ENCODE data around the gene PPP3CA.
"Not testable (repeated sequence)": the region's sequence is repeated elsewhere in the genome, so short reads cannot be mapped to it uniquely, and the experiment has no call there.

PPP3CA gene

DNA sequence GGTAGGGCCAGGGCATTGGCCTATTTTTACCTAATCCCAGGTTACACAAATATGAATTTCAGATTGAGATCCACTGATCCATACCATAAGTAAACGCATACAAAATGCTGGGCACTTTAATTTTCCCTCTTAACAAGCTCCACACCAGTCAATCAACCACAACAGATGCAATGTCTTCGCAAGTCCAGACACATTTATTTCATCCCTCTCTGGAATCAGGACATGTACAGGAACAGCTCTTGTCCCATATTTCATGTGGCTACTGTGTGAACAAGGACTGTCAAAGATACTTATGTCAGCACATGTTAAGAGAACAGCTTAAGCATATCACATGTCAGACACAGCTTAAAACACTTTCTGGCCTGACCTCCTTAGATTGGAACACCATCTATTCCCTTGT is 145.9 kb downstream of the PPP3CA start:
- DNase-seq = no peak

DNA sequence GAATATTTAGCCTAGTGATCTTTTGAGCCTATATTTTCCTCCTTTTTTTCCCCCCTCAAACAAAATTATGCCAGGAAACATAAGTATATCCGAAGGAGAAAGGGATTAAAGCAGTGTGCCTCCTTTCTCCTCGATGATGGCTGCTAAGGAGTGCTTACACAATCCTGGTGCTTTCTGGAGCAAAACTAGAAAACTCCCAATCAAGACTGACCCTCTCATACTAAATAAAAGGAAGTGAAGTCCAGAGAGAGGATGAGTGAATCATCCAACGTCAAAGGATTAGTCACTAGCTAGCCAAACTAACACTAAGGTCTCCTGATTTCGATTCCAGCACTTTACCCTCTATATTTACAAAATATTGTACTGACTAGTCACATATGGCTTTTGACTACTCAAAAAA is 146.8 kb downstream of the PPP3CA start:
- DNase-seq = no peak

DNA sequence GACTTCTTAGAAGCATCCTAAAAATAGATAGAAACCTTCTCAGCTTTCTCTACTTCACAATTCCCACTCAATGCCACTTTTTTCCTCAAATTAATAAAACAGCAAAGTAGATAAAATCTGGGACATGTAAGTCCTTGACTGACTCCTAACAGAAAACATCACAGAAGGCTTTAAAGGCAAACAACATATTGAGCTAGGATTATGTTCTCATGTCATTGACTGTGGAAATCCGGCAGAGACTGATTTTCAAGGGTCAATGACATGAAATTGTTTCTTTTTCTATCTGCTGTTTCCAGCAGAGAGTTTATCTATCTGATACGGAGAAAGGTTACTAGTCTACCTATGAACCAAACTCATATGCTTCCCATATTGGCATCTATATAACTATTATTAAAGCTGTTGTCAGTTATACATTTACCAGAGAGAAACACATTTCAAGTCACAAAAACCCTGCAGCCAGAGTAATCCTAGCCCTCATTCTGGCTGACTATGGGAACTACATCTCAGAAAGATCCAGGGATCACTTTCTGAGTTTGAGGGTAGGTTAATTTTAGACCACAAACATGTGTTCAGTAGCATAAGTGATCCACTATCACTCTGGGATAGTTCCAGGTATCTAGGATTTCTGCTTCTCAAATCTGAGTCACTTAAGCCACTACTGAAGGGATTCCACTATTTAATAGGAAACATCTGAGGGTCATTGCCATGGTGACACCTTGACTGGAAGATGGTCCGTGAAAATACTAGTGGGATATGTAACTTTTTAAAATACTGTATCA is 147.6 kb downstream of the PPP3CA start:
- DNase-seq = no peak

DNA sequence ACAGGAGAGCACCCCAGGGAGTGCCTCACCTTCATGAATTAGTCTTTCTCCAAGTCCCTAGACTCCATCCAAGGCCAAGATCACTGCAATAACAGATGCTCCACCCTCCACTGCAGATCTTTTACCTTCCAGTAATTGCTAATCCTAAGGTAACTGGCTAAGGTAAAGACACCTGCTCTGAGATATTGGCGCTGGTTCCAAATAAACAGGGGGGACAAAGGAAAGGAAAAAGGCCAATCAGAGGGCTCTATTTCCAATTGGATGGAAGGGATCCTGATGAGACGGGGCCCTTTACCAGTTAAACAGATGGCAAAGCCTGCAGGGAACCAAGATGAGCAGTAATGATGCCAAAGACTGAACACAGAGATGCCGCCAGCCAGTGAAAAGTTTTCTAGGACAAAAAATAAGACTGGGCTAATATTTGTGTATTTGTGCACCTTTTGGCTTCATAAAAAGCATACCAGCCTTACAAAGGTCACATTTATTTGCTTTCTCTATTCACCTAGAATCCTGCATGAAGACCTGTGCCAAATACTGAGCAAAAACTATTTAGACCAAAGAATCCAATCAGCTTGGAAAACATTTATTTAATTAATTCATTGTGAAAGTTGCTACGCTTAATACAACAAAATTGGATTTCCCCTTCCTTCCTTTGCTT is 148.5 kb downstream of the PPP3CA start:
- DNase-seq = no peak

DNA sequence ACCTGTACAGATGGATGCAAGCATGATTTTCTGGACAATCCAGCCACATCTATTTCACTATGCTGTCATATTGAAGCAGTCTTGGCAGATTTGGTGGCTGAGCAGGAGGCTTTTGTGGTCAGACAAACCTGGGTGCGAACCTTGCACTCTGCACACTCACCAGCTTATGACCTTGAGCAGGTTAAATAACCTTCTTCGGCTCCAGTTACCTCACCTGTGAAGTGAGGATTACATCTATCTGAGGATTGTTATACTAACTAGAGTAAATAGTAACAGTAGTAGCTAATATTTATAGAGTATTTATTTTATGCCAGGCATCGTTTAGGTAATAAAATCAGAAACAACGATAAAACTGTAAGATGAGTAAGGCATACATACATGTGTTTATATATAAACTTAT is 150.0 kb downstream of the PPP3CA start:
- no peak for DNase-seq

DNA sequence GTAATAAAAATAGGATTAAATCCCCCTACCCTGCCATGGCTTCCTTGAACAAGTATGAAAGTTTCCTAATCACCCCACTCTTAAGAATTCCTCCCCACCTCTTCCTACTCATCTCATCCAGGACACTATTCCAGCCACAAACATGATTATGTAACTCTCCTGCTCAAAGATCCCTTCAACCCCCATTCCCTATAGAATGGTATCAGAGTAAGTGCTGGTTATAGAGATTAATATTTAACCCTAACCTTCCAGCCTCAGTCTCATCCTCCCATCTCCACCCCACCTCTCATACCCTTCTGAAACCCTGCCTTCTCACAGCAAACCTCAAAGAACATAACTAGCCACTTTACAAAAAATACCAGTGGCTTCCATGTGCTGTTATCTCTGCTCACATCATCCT is 155.1 kb downstream of the PPP3CA start:
- no peak for DNase-seq

DNA sequence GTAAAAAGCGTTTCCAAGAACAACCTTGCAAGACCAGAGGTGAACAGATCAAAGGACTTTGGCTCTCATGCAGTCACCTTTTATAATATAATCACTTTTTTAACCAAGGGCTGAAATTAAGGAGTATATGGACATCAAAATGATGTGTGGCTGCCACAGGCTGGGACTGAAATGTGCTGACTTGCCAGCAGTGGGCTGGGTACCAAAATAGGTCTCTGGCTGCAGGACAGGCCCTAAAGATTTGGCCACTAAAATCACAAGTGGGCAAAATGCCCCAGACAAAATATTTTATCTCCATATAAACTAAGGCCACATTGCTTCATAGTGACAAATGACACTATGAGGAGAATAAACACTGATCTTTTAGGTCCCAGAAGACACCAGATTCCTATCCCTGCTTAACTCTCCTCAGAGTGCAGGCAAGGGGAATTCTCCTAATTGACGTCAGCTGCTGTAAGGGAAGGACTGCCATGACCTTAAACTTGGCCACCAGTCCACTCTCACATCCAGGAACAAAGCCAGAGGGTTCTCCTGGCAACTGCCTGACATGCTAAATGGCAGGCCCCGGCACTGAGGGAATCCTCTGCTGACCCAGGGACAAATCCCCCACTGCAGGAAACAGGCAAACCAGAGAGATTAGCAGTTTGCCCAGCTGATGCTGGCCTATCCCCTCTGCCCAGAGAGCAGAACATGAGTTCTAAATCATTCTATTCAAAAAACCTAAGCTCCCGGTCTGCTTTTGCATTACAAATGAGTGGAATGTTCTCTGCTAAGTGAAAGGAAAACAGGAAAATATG is 155.8 kb downstream of the PPP3CA start:
- DNase-seq = no peak

DNA sequence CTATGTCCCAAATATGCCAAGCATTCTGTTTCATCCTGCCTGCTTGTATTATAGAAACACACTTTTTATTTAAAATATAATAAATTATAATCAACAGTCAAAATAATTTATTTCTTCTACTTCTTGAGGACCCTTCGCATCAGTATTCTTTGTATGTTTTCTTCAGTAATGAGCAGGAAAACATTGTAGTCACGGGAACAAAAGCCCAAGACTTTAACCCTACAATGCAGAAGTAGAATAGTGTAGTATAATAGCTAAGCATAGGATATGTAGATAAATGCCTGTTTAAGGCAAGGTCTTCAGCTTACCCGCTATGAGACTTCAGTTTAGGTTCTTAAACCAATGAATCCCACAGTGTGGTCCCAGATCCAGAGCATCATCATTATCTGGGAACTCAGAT is 156.6 kb downstream of the PPP3CA start:
- DNase-seq = no peak

DNA sequence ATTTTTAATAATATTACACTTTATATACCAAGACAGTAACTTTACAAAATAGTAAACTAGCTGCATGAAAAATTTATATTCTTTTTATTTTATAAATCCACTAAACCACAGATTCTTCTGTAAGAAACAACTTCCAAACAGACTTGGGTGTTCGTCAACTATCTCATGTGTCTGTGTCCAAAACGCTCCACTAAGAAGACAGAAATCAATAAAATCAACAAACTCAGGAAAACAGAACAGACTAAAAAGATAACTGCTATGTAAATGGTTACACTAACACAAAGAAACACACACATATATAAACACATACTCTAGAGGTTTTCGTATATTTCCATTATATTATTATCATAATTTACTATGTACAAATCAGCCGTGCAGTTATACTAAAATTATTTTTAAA is 158.4 kb downstream of the PPP3CA start:
- DNase-seq = no peak

DNA sequence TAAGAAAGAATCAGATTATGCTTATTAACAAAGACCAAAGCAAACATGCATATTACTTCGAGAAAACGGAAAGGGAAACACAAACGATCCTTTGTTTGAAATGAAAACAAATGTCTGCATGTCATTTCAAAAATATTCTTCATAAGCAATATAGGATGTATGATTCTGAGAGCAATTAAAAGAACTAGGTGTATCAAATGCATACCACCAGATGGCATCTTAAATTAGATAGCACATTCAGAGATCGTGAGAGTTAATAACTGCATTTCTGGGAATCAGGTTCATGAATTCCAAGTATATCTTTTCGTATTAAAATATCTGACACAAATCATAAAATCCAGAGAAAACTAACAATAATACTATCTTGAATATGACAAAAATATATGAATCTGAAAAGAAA is 159.5 kb downstream of the PPP3CA start:
- no peak for DNase-seq

DNA sequence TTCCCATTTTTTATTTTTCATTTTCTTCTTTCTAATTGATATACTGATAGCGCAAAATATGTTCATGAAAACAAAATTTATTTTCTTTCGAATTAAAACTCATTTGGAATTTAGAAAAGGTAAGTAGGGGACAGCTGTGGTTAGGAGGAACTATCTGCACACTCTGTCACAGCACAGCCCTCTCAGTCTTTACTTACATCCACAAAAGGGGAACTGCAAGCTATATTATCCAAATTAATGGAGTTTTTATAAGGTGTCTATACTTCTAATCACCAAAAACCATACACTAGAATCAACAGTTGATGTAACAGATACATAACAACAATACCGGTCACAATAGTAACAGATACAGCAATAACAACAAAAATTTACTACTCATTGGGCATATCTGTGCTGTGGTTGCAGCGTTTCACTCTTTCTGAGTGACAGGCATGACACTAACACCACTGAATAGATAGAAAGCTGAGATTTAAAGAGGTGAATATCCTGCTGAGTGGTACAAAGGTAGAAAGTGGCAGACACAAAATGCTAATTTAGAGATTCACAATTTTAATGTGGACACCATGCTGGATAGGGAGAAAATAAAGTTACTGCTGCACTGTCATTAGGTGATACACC is 160.7 kb downstream of the PPP3CA start:
- DNase-seq = no peak

DNA sequence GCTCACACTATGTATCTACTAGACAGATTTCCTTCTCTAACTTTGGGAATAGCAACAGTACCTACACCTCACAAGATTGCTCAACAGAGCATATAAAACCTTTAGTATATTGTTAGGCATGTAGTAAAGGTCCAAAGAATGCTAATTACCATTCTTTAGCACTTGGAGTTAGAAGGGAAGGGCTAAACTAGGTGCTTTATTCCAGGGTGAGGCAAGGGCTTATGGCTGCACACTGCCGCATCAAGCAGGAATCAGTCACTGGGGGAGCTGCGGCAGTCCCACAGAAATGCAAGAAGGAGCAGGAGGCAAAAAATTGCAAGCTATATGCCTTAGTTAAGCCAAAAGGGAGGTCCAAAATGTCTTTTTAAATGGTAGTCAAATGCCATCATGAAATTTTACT is 162.7 kb downstream of the PPP3CA start:
- no peak for DNase-seq

DNA sequence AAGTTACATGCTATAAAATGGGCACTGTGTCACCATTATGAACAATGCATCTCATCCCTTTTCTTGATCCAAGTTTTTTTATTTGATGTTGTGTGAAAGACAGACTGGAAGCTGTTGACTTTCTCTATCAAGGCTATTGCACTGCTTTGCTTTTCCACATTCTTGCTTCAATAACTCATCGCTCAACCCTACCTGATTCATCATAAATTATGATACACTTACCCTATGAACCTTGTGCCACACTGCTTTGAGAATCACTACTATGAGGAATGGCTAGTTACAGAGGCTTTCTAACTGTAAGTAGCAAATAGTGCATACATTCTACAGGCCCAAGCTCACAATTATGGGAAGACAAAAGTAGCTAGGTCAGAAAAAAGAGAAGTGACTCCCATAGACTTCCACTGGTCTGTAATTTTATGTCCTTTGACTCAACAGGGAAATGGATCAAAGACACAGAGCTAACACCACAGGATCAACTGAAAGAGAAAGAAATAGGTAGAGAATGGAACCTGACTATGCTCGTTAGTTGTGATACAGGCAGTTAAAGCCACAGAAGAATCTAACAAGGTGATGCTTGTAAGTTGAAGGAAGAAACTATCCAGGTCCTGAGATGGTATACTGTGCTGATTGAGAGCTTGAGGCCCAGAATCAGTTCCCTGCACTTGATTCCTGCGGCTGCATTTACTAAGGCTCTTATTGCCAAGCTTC is 163.5 kb downstream of the PPP3CA start:
- no peak for DNase-seq

DNA sequence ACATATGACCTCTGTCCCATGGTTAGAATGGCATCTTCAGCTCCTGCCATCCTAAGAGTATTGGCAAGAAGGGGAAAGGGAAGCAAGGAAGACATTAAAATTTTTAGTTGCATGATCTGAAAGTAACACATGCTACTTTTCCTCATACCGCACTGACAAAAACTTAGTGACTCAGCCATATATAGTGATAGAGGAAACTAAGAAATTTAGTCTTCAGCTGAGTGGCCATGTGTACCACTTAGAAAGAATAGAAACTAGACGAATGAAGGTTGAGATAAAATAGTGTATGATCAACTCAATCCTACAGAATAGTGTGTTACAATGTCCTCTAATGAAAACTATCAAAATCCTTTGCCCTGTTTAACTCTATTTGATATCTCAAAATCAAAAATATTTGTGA is 164.1 kb downstream of the PPP3CA start:
- DNase-seq = no peak

DNA sequence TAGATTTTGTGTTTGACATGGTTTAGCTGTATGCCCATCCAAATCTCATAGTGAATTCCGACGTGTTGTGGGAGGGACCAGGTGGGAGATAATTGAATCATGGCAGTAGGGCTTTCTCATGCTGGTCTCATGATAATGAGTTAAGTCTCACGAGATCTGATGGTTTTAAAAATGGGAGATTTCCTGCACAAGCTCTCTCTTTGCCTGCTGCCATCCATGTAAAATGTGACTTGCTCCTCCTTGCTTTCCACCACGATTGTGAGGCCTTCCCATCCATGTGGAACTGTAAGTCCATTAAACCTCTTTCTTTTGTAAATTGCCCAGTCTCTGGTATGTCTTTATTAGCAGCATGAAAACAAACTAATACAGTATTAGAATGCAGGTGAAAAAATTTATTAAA is 164.6 kb downstream of the PPP3CA start:
- DNase-seq = not testable (repeated sequence)

DNA sequence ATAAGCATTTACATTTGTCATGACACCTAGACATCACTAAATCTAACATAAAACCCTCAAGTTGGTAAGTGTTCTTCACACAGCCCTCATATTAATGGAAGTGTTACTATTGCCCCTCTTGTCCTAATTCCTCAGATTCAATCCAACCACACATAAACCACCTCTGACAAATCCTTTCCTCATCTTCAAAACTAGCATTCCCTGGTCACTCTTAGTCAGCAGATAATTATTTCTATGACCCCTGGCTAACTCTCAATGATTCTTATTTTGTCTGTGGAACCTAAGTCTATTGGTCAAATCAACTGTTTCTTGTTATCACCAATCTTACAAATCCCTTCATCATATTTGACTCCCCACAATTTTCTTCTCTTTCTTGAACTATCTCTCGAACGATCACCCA is 168.6 kb downstream of the PPP3CA start:
- DNase-seq = no peak

DNA sequence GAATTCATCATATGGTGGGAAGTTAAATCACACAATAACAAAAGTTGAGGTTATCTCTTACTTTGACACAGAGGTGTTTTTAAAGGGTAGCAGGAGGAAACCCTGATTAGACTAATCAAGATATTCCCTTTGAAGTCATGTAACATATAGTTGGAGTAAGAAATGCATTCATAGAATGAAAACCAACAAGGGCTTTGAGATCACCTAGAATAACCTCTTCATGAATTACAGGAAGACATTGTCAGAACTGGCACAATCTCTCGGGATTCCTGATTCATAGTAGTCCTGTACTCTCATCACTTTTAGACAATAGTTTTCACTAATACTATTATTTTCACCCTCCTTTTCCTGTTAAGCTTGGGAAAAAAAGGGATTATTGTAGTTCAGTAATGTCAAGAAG is 170.2 kb downstream of the PPP3CA start:
- DNase-seq = no peak

DNA sequence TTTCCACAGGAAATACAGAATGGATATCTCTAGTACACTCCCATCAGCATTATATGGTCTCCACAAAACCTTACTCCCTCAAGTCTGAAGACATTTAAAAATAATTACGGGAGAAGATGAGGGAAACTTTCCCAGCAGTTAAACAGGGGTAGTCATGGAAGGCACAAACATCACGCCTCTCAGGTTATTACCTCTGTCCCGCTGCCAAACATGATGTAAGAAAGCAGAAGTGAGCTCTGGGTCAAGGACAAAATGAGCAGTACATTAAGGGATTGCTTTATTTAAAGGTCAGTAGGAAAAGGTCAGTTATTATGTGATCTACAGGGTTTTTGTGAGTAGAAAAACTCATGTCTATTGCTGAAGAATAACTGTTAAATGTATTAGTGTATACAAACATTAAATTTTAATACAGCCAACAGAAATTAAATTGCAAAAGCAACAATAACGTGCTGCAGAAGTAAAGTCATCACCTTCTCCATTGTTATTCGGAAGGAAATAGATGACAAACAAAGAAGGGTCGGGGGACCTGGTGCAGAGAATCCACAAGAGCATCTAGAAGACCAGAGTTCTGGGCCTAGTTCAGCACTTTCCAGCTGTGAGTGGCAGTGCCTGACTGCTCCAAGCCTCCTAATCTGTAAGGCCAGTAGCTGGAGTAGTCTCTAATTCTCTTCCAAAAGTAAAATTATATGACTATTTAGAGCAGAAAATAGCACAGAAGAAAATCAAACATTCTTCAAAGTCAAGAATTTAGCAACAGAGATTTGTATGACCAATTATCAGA is 171.2 kb downstream of the PPP3CA start:
- no peak for DNase-seq

DNA sequence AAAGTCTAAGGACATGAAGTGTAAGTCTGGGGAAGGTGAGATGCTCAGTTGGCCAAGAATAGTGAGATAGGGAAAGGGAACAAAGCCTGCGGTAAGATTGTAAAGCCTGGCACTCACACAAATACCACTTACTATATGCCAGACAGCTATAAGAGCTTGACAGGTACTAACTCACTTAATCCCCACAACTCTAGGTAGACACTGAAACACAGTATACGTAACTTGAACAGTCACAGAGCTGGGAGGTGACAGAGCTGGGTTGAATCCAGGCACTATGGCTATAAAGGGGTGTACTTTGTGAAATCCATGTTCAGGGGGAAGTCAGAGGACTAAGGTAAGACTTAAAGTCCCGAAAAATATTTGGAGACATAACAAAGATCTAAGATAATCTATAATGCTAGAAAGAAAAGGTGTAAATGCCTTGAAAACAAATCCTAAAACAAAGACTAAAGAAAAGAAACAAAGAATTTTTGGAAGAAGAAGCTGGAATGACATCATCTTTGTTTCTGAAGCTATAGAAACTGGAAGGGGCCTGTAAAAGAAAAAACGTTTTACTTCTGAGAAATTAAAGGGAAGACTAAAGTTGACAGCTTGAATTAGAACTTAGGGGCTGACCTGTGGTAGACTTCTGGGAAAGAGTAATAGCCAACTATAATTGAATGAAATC is 172.5 kb downstream of the PPP3CA start:
- no peak for DNase-seq

DNA sequence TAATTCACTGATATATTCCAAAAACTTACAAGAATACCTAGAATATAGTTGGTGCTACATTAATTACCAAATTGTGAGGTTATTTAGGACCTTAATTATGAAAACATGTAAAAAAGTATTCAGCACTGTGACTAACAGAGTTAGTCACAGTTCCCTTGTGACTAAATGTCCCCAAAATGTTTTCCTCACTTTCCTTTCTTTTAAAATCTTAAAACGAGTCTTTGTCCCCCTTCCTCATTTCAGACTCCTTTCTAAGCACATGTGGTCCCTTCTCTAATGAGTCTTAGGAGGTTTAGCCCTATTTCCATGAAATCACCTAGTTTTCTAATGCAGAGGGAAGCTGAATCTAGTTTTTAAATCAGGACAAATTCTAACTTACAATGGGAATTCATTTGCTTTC is 175.0 kb downstream of the PPP3CA start:
- DNase-seq = no peak

DNA sequence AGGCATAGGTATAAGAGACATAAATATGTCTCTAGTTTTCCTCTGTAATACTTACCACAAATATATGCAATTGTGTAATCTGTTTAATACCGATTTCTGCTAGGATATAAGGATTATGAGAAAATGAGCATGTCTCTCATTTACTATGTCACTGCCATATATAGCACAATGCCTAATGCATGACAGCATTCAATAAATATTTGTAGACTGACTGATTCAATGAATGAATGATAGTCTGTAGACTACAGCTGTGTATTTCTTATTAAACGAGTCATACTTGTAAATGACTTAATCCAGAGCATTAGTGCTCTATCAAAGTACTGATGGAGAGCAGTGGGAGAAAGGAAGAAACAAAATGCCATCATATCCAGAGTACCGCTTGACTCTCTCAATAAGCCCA is 175.6 kb downstream of the PPP3CA start:
- DNase-seq = no peak

Measured in activated CD8-positive, alpha-beta memory T cell treated with anti-CD3 and anti-CD28 coated beads for 24 hours (primary cell).